HL-60/S4 treated with phorbol 12-myristate 13-acetate at 8.2 ng/mL for 4 days and 3 days (cell line): ENCODE data around the gene MMP15.

Source experiments
- in situ Hi-C: fragments of 300-500 bp; cut with MboI; formaldehyde crosslinking; loops from 2 replicates; pipeline ENCODE4 v1.15.0; 2022; ENCODE audit warnings: low sequenced_read_pairs

The MMP15 gene

GRCh38 chr16:58031016-58031800 is 5.7 kb downstream of the MMP15 start:
- in situ Hi-C loops = no loop called here

GRCh38 chr16:58032710-58033293 is 7.2 kb downstream of the MMP15 start:
- in situ Hi-C loops = no loop called here

- in situ Hi-C loops = no loop called here
Observed at GRCh38 chr16:58034128-58034685, 8.7 kb downstream of the MMP15 start.

- in situ Hi-C loops = no loop called here
Observed at GRCh38 chr16:58034774-58035173, 9.2 kb downstream of the MMP15 start.

- in situ Hi-C loops = no loop called here
Observed at GRCh38 chr16:58035356-58036170, 10.0 kb downstream of the MMP15 start.

GRCh38 chr16:58036943-58037342 is 11.4 kb downstream of the MMP15 start:
- in situ Hi-C loops = no loop called here

- in situ Hi-C loops = no loop called here
Observed at GRCh38 chr16:58037365-58038057, 12.0 kb downstream of the MMP15 start.

GRCh38 chr16:58038219-58038641 is 12.7 kb downstream of the MMP15 start:
- in situ Hi-C loops = no loop called here

- in situ Hi-C loops = no loop called here
Observed at GRCh38 chr16:58039829-58040495, 14.4 kb downstream of the MMP15 start.

GRCh38 chr16:58040496-58040846 is 14.9 kb downstream of the MMP15 start:
- in situ Hi-C loops = no loop called here

- in situ Hi-C loops = no loop called here
Observed at GRCh38 chr16:58040945-58041627, 15.5 kb downstream of the MMP15 start.

GRCh38 chr16:58041628-58041955 is 16.0 kb downstream of the MMP15 start:
- in situ Hi-C loops = no loop called here

- in situ Hi-C loops = no loop called here
Observed at GRCh38 chr16:58042001-58042885, 16.7 kb downstream of the MMP15 start.

GRCh38 chr16:58042886-58043515 is 17.4 kb downstream of the MMP15 start:
- in situ Hi-C loops = no loop called here

GRCh38 chr16:58043571-58044155 is 18.1 kb downstream of the MMP15 start:
- in situ Hi-C loops = no loop called here

- in situ Hi-C loops = no loop called here
Observed at GRCh38 chr16:58044266-58045019, 18.9 kb downstream of the MMP15 start.

GRCh38 chr16:58045096-58045495 is 19.5 kb downstream of the MMP15 start:
- in situ Hi-C loops = no loop called here
